Stimulated activated CD4-positive, alpha-beta T cell treated with anti-CD3 and anti-CD28 coated beads, TNF-alpha, amount 100 ng/mL, for 48 hours (primary cell): Measurements from ENCODE around the gene FNIP1.
"Not testable (repeated sequence)": the region's sequence is repeated elsewhere in the genome, so short reads cannot be mapped to it uniquely, and the experiment has no call there.

Experiments
- DNase-seq, 3 donors: peaks; one replicate each; pipeline ENCODE4 v3.0.0-alpha.2; 2020; ENCODE audit warnings: low read depth in 3 of 3

Gene FNIP1

DNA sequence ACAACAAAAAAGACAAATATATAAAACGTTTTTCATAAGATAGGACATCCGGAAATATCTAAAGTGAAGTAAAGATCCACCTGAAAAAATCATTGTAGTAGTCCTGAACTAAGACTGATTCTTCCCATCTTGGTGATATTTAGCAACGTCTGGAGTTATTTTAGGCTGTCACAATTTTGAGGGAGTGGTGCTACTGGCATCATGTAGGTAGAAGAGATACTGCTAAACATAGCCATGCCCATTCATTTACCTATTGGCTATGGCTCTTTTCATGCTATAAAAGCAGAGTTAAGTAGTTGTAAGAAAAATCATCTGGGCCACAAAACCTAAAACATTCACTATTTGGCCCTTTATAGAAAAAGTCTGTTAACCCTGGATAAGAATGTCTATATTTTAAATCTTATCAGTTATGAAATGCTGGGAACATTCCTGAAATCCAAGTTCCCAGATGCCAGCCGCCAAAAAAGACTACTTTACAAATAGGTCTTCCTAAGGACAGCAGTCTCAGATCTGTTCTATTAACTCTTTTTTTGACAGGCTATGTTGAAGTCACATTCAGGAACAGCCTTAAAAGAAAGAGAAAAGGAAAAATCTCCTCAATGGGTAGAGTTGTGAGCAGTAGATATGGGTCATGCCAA lies 188.8 kb downstream of the FNIP1 start:
- DNase-seq, result no peak

DNA sequence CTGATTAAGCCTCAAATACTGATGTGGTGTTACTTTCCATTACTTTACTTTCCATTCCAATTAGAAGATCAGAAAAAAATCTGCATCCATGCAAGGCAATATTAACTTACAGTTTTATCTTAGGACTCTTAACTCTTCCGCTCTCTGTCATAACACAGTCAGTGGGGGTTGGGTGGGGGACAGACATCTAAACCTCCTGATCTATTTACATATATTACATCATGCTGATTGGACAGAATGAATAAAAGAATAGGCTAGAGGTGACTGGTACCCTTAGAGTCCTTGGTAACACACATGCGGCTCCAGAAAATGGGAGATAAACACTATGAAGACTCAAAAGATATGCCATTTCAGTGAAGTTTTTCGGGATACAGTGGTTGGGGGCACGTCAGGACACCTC lies 189.4 kb downstream of the FNIP1 start:
- DNase-seq, result no peak

DNA sequence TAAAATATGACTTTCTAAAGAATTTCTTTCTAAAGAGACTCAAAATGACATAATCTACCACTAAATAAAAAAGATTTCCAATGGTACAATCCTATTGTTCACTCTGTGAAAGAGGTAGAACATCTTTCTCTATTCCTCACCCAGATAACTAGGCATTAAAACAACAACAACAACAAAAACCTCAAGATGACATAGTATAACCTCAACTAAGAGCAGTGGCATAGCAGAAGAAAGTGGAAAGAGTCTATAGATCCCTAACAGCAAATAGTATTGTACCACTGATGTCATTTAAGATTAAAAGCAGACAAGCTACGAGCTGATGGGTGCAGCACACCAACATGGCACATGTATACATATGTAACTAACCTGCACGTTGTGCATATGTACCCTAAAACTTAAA lies 191.7 kb downstream of the FNIP1 start:
- no peak for DNase-seq

- no peak for DNase-seq
Observed at GRCh38 chr5:131595088-131596033, 201.5 kb downstream of the FNIP1 start.

GRCh38 chr5:131593921-131594320 lies 202.9 kb downstream of the FNIP1 start:
- DNase-seq, result no peak

GRCh38 chr5:131593436-131593835 lies 203.4 kb downstream of the FNIP1 start:
- not testable (repeated sequence) for DNase-seq
